Stimulated activated CD4-positive, alpha-beta T cell treated with anti-CD3 and anti-CD28 coated beads, TNF-alpha, amount 100 ng/mL, for 4 hours (primary cell): ENCODE data around the gene STK17B.
A peak's percentile ranks its signal among the peaks of the same experiment; 100 is the strongest.
"Not testable (repeated sequence)": the region's sequence is repeated elsewhere in the genome, so short reads cannot be mapped to it uniquely, and the experiment has no call there.

Experiments
- DNase-seq, 3 experiments: peaks; one replicate each; pipeline ENCODE4 v3.0.0-alpha.2; 2020; ENCODE audit warnings: low read depth in 3 of 3

The STK17B gene

GRCh38 chr2:196171248-196171871 is at the start of gene STK17B:
TSS of gene STK17B (minus strand) at chr2:196171578. CDS start at chr2:196163383, 8,195 bp downstream.
- peak; percentile 96 to 98 (median 96) for DNase-seq

- no peak for DNase-seq
These were observed 49.3 kb upstream of the STK17B start for GRCh38 chr2:196220671-196221070.

GRCh38 chr2:196219671-196220070 is 48.3 kb upstream of the STK17B start:
- DNase-seq: no peak

GRCh38 chr2:196218106-196218505 is 46.7 kb upstream of the STK17B start:
- no peak for DNase-seq

- DNase-seq: no peak
These were observed 45.7 kb upstream of the STK17B start for GRCh38 chr2:196217116-196217515.

GRCh38 chr2:196215376-196215775 is 44.0 kb upstream of the STK17B start:
- no peak for DNase-seq

- no peak for DNase-seq
These were observed 42.8 kb upstream of the STK17B start for GRCh38 chr2:196214156-196214555.

GRCh38 chr2:196213252-196213980 is 42.0 kb upstream of the STK17B start:
- no peak for DNase-seq

- no peak for DNase-seq
These were observed 37.5 kb upstream of the STK17B start for GRCh38 chr2:196208915-196209314.

- no peak for DNase-seq
These were observed 35.4 kb upstream of the STK17B start for GRCh38 chr2:196206804-196207203.

- DNase-seq: no peak
These were observed 34.6 kb upstream of the STK17B start for GRCh38 chr2:196205881-196206435.

- DNase-seq: no peak
These were observed 33.8 kb upstream of the STK17B start for GRCh38 chr2:196205011-196205766.

GRCh38 chr2:196201229-196202009 is 30.0 kb upstream of the STK17B start:
- DNase-seq: no peak

- no peak for DNase-seq
These were observed 29.2 kb upstream of the STK17B start for GRCh38 chr2:196200557-196200956.

GRCh38 chr2:196195758-196196157 is 24.4 kb upstream of the STK17B start:
- DNase-seq: no peak

- DNase-seq: no peak
These were observed 23.9 kb upstream of the STK17B start for GRCh38 chr2:196195302-196195701.

- DNase-seq: no peak
These were observed 20.2 kb upstream of the STK17B start for GRCh38 chr2:196191541-196191940.

GRCh38 chr2:196187898-196188458 is 16.6 kb upstream of the STK17B start:
- no peak for DNase-seq

GRCh38 chr2:196187175-196187700 is 15.9 kb upstream of the STK17B start:
- DNase-seq: not testable (repeated sequence)

GRCh38 chr2:196186266-196186980 is 15.0 kb upstream of the STK17B start:
- no peak for DNase-seq
